A172 (cell line): ENCODE data around the gene COL4A4. TPM values are rescaled to one million over a fixed set of nuclear protein-coding genes. Genes with fewer than 3 reads are reported as not detected.

Source experiments
- DNase-seq: peaks from one replicate; pipeline ENCODE4 v3.0.0-alpha.2; 2015; ENCODE audit warnings: low spot score
- total RNA-seq: library from RNA; depleted of rRNA; stranded (reverse); fragments of >200 nt; shearing (Covaris generic); gene quantifications from 2 replicates; pipeline ENCODE4 v1.2.3, GENCODE V29; 2014; rRNA removed

Gene COL4A4
- total RNA-seq, 1 experiment from 2014 or later, result 0.41 TPM

- no peak for DNase-seq
Measured at GRCh38 chr2:226981791-226982326, 182.1 kb downstream of the COL4A4 start.

DNA sequence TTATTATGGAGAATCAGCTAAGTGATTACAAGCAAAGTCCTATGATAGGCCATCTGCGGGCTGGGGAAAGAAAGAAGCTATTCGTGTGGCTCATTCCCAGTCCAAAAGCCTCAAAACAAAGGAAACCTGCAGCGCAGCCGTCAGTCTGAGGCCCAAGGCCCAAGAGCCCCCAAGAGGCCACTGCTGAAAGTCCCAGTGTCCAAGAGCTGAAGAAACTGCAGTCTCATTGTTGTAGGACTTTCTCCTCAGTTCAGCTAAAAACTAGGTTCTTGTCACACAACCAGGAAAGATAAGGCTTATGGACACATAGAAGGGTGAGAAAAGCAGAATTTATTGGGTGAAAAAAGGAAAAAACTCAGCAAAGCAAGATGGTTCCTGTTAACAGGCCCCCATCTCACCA, 185.0 kb downstream of the COL4A4 start:
- no peak for DNase-seq

DNA sequence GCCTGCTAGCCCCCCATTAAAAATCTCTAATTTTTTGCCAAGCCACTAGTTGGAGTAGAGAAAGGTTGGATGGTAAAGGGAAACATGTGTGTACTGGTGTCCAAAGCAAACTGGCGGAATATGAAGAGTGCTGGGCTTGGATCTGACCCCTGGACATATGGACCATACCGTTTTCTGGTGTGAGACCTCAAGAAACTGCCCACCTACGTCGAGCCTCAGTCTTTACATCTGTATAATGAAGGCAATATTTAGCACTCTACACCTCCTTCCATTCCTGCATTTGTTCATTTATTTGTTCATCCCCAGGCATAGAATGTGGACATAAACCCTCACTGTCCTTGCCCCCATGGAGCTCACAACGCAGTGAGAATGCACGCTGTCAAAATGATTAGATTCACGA, 185.7 kb downstream of the COL4A4 start:
- DNase-seq, result no peak

DNA sequence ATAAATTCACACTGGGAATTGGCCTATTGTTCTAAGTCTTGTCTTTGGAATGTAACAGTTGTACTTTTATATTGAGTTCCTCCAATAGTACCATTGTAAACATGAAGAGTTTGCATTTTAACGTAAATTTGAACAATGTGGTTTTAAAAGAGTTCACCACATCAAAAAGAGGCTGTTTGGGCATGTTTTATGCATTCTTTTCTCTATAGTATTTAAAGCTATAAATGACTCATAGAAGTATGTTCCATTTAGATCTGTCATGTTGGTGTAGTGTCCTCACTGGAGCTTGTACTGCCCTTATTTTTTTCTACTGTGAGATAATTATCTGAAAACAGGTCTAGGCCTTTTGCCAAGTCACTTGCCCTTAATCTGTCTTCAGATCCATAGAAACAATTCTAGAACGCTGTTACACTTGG, 186.2 kb downstream of the COL4A4 start:
- peak; percentile 59 for DNase-seq

GRCh38 chr2:226973816-226974215, 190.2 kb downstream of the COL4A4 start:
- no peak for DNase-seq

- no peak for DNase-seq
Measured at GRCh38 chr2:226971770-226972169, 192.2 kb downstream of the COL4A4 start.

DNA sequence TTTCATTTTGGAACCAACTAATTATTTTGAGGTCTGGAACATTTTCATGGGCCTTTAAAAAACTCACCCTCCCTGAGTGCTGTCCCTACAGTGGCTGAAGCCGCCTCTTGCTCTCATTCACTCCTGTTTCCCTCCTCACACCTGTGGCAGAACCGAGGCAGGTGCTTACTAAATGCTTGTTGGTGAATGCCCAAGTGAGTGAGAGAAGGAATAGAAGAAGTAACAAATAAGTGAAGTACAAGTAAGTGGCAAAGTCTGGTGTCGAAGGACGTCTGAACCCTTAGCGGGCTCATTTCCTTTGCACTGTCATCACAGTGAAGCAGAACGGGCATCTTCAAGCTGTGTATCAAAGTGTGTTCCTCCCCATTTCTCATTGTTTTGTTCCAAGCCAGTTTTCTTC, 192.9 kb downstream of the COL4A4 start:
- DNase-seq, result no peak

- no peak for DNase-seq
Measured at GRCh38 chr2:226970362-226970761, 193.6 kb downstream of the COL4A4 start.

GRCh38 chr2:226969417-226970080, 194.5 kb downstream of the COL4A4 start:
- no peak for DNase-seq

GRCh38 chr2:226965376-226965775, 198.6 kb downstream of the COL4A4 start:
- DNase-seq, result no peak

GRCh38 chr2:226963528-226963927, 200.5 kb downstream of the COL4A4 start:
- peak; percentile 51 for DNase-seq

DNA sequence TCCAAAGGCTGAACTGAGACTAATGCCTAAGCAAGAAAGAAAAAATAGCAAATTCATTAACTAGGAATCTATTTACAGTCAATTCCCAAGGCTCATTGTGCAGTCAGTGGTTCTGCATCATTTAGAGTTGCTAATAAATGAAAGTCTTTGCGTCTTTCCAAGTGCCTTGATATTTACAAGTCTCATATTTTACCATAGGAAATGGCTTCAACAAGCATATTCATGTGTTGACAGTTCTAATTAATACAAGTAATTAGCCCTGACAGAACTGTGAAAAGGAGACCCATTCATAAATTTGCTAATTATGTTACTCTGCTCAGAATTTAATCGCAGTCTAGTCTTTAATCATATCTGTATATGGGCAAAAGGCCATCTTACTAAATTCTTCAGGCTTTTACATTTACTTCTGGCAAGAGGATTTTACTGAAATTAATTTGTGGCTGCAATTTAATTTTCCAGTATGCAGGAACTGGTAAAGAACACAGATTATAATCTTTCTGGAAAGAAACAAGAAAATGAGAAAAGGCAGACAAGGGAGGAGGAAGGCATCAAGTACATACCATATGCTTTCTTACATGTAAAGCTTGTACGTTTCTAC, 201.7 kb downstream of the COL4A4 start:
- no peak for DNase-seq

DNA sequence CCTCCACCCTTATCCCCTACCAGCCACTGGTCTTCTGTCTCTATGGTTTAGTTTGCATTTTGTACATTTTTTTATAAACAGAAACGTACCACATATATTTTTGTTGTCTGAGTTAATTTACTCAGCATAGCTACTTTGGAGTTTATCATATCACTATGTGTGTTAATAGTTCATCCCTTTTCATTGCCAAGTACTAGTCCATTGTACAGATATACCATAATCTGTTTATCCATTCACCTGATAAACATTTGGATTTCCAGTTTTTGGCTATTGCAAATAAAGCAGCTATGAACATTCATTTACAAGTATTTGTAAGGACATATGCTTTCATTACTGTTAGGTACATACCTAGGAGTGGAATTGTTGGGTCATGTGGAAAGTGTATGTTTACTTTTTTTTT, 204.6 kb downstream of the COL4A4 start:
- DNase-seq, result no peak

GRCh38 chr2:226956659-226957058, 207.3 kb downstream of the COL4A4 start:
- DNase-seq, result no peak

- no peak for DNase-seq
Measured at GRCh38 chr2:226953826-226954225, 210.2 kb downstream of the COL4A4 start.

- no peak for DNase-seq
Measured at GRCh38 chr2:226953206-226953605, 210.8 kb downstream of the COL4A4 start.

Other genes starting within 250 kb of the COL4A4 start
- gene COL4A3, start 419 bp upstream of the COL4A4 start, total RNA-seq, result not detected in 2 replicates
- gene MFF, start 161.0 kb upstream of the COL4A4 start, total RNA-seq, result 165 and 192 TPM in 2 replicates
- not detected in 2 replicates for gene TM4SF20, start 215.1 kb upstream of the COL4A4 start, total RNA-seq
- gene SCYGR1, start 223.7 kb upstream of the COL4A4 start, total RNA-seq, result not detected in 2 replicates